A673 (cell line): Measurements from ENCODE around the gene DEGS1.

Experiments used
- EZH2 ChIP-seq: fragments of 200-600 bp; sonication (generic); IDR thresholded peaks from 2 replicates; pipeline ENCODE4 v1.6.1; 2017; ENCODE audit warnings: borderline replicate concordance, low read depth, mild to moderate bottlenecking, mixed read lengths, antibody characterized with exemption, low read length; ENCODE audit not compliant: poor library complexity, severe bottlenecking
- TF ChIP-seq, protein P1 (sequence below): fragments of 300-800, 200-600 bp; sonication (generic); conservative IDR thresholded peaks from 2 replicates; pipeline ENCODE4 v1.5.1; 2017; ENCODE audit warnings: low read depth, mild to moderate bottlenecking, antibody characterized with exemption, low read length, moderate library complexity, mixed read lengths

DNA sequence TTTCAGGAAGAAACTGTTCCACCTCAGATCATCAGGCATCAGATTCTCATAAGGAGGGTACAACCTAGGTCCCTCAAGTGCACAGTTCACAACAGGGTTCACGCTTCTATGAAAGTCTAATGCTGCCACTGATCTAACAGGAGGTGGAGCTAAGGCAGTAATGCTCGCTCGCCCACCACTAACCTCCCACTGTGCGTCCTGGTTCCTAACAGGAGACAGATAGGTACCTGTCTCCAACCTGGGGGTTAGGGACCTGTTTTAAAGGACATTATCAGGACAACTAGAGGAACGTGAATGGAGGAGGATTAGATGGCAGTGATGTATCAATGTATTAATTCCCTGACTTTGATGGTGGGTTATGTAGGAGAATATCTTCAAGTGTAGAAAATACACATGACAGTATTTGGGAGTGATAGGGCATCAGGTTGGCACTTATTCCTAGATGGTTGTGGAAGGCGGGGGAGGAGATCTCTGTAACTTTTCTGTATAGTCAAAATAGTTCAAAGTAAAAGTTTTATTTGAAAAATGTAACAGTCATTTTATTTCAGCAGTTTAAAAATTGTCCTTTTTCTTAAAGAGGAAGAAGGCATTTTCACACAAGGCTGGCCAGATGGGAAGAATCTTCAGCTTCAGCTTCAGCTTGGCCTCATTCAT lies 43.9 kb downstream of the DEGS1 start:
- TF ChIP-seq, protein P1, sequence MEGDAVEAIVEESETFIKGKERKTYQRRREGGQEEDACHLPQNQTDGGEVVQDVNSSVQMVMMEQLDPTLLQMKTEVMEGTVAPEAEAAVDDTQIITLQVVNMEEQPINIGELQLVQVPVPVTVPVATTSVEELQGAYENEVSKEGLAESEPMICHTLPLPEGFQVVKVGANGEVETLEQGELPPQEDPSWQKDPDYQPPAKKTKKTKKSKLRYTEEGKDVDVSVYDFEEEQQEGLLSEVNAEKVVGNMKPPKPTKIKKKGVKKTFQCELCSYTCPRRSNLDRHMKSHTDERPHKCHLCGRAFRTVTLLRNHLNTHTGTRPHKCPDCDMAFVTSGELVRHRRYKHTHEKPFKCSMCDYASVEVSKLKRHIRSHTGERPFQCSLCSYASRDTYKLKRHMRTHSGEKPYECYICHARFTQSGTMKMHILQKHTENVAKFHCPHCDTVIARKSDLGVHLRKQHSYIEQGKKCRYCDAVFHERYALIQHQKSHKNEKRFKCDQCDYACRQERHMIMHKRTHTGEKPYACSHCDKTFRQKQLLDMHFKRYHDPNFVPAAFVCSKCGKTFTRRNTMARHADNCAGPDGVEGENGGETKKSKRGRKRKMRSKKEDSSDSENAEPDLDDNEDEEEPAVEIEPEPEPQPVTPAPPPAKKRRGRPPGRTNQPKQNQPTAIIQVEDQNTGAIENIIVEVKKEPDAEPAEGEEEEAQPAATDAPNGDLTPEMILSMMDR, result no peak
- TF ChIP-seq EZH2, result no peak
